AG09319 (cell line): ENCODE measurements around the gene GABBR2.
A peak's percentile ranks its signal among the peaks of the same experiment; 100 is the strongest.

Experiments used
- DNase-seq: peaks from one replicate; pipeline ENCODE4 v3.0.0-alpha.2; 2010; ENCODE audit warnings: low read depth; ENCODE audit errors: extremely low read depth
- TF ChIP-seq, protein P1 (sequence below): IDR thresholded peaks from 2 replicates; pipeline ENCODE4 v1.5.1; 2011; ENCODE audit warnings: low read depth, mild to moderate bottlenecking, inconsistent platforms, low read length, moderate library complexity

GABBR2 gene

DNA sequence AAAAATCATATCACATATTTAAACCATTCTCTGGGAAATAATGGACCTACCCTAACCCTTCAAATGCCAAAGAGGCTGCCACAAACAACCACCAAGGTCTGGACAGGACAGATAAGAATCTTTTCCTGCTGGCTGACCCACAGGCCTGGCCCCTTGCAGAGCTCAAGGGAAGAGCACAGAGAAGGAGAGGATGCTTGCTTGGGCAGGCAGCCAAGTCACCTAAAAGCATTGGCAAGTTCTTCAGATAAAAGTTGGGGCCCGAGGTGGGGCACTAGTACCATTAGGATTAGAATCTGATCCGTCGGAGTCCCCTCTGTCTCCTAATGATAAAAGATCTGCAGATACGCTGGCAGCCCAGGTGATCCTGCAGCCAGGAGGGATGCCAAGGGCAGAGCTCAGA lies 176.6 kb downstream of the GABBR2 start:
- TF ChIP-seq, protein P1, sequence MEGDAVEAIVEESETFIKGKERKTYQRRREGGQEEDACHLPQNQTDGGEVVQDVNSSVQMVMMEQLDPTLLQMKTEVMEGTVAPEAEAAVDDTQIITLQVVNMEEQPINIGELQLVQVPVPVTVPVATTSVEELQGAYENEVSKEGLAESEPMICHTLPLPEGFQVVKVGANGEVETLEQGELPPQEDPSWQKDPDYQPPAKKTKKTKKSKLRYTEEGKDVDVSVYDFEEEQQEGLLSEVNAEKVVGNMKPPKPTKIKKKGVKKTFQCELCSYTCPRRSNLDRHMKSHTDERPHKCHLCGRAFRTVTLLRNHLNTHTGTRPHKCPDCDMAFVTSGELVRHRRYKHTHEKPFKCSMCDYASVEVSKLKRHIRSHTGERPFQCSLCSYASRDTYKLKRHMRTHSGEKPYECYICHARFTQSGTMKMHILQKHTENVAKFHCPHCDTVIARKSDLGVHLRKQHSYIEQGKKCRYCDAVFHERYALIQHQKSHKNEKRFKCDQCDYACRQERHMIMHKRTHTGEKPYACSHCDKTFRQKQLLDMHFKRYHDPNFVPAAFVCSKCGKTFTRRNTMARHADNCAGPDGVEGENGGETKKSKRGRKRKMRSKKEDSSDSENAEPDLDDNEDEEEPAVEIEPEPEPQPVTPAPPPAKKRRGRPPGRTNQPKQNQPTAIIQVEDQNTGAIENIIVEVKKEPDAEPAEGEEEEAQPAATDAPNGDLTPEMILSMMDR, result no peak
- no peak for DNase-seq

DNA sequence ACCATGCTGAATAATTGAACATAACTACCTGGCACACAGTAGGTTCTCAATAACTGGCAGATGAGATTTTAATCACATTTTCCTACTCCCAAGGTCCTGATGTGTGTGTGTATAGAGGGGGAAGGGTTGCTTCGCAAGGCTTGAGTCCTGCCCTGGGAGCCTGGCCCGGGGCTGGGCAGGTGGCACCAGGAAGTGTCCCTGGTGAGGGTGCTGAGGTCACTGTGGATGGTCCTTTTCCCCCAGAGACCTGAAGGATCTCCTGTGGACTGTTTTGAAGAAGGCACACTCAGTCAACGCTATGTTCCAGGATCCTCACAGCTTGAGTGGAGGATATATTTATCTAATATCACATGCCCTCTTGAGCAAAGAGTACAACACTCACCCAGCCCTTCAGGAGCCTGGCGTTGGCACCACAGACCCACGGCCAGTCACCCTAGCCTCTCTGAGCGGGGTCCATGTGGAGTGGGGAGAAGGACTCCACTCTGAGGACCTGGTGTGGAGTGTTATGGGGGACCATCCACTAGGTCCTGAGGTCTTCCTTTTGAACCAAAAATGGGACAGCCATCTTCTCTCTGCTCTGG lies 177.8 kb downstream of the GABBR2 start:
- DNase-seq, result no peak
- TF ChIP-seq, protein P1, result no peak

DNA sequence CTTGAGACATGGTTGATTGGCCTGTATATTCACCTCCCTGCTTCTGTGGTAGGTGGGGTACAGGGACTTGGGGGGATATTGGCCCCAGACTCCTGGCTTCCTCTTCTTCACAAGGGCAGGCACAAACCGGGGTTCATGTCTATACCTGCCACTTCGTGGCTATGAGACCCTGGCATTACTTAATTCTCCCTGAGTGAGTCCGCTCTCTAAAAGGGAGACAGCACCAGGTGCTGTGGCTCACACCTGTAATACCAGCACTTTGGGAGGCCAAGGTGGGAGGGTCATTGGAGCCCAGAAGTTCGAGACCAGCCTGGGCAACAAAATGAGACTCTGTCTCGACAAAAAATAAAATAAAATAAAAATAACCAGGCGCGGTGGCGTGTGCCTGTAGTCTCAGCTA lies 178.5 kb downstream of the GABBR2 start:
- DNase-seq, result no peak
- TF ChIP-seq, protein P1, result no peak

DNA sequence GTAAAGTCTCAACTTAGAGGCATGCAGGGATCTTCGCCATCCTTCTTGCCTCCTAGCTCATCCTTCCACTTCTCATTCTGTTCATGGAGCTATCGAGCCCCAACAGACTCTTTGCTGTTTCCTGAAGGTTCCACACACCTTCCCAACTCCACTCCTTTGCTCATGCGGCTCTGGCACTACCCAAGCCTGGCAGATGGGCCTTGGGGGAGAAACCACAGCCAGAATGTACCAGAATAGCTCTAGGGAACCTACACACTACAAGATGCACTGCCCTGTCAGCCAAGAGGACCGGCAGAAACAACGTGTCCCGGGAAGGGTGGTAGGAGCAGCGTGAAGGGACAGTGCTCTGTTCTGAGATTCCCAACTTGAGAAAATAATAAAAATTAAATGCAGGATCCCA lies 178.9 kb downstream of the GABBR2 start:
- no peak for DNase-seq
- TF ChIP-seq, protein P1, result no peak

DNA sequence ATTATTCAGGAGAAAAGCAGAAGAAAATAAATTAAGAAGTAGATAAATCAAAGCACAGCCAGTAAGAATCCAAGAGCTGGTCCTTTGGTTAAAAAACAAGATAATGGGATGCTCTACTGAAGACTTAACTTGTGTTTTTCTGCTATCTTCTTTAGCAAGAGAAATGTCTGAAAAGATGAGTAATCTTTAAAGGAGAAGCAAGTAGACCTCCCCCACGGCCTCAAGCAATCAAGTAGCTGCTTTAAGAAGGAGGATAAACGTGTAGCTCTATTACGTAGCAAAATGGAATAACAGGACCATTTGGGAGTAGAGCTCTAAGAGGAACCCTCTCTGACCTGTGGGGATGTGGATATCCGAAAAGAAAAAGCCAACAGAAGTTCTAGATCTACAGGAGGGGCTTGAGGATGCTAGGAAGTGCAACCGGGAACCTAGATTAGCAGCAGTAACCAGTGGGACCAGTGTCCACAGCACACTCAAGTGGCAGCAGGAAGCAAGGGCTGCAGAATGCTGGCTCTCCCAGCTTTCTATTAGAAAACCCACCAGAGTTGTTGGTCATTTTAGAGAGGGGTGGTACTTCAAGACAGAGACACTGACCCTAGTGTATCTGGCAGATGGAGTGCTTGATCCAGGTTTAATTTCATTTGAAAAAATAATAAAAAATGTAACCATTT lies 185.4 kb downstream of the GABBR2 start:
- TF ChIP-seq, protein P1, result peak; percentile 40
- no peak for DNase-seq

DNA sequence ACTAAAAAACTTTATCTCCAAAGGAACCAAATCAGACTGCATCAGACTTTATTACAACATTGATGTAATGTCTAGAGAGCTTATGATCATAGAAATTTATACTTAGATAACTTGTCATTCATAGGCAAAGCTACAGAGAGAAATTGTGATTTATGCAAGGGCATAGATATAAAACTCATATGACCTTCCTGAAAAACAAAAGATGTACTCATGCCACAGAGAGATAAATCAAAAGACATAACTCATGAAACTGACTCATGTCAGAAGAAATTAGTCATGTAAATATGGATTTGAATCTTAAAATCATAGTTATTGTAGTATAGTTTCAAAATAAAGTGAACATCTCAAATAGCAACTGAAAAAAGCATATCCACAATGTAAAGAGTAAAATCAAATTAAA lies 186.2 kb downstream of the GABBR2 start:
- TF ChIP-seq, protein P1, result no peak

DNA sequence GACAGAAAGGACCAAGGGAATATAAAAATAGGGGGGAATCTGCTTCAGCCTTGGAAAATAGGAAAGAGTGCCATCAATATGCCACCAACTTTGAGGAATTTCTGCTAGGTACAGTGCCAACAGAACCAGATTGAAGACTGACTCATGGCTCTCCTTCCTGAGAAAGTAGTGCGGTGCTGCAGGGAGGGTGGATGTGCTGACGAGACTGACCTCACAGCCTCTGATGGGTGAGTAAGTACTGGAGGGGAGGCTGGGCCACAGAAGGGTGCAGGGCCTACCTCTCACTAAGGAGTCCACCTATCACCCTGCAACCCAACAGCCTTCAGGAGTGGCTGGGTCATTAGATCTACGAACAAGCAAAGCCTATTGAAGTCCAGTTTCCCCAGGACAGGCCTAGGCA lies 187.6 kb downstream of the GABBR2 start:
- no peak for DNase-seq
- TF ChIP-seq, protein P1, result no peak

More for the DNA sequence above, 186.2 kb downstream of the GABBR2 start:
- DNase-seq, result no peak
